GM19238 (cell line): ENCODE data around the gene FBRS.
"Not testable (repeated sequence)": the region's sequence is repeated elsewhere in the genome, so short reads cannot be mapped to it uniquely, and the experiment has no call there.

Source experiments
- DNase-seq: peaks from one replicate; pipeline ENCODE4 v3.0.0; 2011; ENCODE audit warnings: low spot score; ENCODE audit not compliant: insufficient read length

The FBRS gene

GRCh38 chr16:30664616-30665109 lies 6.4 kb downstream of the FBRS start:
- DNase-seq: no peak

GRCh38 chr16:30665155-30665829 lies 7.1 kb downstream of the FBRS start:
- DNase-seq: no peak

DNA sequence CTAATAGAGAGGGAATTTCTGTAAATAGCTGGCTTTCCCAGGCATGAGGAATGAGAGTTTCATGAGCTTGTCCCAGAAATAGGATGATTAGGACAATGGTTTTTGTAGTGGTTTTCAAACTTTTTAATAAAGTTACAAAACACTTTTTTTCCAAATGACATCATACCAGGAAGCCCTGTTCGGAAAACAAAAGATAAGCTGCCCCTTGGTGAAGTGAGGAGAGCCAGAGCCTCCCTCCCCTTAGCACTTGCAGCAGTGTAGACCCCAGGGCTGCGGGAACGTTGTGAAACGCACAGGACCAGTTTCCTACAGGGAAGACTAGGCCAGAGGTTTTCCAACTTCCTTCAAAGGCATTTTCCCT lies 7.6 kb downstream of the FBRS start:
- no peak for DNase-seq

- DNase-seq: no peak
Measured at GRCh38 chr16:30666681-30667080, 8.4 kb downstream of the FBRS start.

DNA sequence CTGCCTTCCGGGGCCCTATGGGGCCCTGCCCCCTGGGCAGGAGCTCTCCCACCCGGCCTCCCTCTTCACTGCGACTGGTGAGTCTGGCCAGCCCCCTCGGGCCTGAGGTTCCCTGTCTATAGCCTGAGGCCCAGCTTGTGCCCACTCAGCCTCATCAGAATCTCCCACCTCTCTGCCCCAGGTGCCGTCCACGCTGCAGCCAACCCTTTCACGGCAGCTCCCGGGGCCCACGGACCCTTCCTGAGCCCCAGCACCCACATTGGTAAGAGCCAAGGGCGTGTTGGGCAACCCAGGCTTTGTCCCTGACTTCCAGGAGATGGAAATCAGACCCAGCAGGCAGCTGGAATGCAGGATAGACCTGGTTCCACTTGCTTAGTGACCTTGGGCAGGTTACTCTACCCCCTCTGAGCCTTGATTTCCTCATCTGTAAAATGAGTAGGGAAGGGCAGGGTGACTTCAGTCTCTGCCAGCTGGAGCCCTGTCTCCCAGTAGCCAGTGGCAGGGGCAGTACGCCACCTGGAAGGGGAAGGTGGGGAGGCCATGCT lies 9.2 kb downstream of the FBRS start:
- no peak for DNase-seq

GRCh38 chr16:30668393-30668792 lies 10.2 kb downstream of the FBRS start:
- no peak for DNase-seq

- no peak for DNase-seq
Measured at GRCh38 chr16:30669026-30669902, 11.0 kb downstream of the FBRS start.

DNA sequence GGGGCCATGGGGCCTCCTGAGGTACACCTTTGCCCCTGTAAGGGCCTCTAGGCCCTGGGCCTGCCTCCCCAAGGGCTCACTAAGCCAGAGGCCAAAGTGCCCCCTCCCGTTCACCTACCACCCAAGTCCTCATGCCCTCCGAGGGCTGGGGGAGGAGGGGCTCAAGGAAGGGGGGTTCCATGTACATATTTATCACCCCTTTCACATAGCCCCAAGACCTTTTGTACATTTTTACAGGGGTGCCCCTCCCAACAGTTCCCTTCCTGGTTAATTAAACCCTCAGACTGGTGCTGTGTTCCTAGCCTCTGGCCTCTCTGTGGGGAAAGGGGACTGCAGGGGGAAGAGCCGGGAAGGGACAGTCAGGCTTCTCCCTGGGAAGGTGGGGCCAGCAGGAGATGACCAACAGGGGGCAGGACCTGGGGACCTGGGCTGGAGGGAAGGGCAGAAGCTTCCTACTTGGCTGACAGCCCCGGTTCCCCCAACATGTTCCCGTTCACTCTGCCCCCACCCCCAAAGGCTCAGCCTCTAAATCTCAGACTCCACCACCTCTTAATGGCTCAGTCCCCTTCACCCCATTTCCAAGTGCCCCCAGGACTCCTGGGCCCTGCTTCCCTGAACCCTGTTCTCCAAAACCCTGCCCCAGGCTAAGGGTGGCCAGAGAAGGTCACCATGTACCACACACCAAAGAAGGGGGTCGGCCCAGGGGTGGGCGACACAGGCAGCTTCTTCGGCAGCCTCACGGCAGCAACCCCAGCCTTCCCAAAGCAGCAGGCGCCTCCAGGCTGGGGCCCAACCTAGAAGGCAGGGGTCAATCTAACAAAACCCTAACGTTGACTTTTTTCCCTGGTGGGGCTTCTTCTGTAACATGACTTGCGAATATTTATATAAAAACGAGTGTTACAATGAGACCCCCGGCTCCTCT lies 11.9 kb downstream of the FBRS start:
- no peak for DNase-seq

DNA sequence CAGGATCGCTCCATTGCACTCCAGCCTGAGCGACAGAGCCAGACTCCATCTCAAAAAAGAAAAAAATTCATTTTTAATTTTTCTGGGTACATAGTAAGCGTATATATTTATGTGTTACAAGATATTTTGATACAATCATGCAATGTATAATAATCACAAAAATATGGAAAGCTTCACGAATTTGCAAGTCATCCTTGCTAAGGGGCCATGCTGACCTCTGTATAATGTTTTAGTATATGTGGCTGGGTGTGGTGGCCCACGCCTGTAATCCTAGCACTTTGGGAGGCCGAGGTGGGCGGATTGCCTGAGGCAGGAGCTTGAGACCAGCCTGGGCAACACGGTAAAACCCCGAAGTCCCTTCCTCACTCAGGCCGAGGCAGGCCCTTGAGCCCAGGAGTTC lies 16.9 kb downstream of the FBRS start:
- DNase-seq: no peak

DNA sequence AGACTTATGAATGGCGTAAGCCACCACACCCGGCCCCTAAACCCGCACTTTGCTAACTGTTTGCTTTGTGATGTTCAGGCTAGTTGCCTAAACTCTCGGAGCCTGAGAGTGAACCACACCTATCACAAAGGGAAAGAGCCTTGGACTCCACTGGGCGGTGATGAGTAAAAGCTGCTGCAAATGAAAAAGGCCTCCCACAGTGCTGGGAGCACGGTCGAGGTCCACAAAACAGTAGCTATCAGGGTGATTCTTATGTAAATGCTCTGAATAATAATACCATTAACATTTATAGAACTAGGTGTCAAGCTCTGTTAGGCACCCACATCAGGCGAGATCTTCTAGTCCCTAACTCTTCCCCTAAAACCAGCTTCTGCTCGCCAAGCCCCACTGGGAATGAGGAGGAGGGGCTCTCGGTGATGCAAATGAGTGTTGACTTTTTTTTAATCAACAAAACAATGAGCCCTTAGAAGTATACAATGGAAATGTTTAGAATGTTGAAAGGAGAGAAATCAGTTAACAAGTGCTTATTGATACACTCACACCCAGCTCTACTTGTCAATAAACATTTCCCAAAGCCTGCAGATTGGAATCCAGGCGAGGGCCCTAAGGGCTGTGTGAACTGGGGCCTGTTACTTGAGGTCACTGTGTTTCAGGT lies 19.8 kb downstream of the FBRS start:
- no peak for DNase-seq

- DNase-seq: no peak
Measured at GRCh38 chr16:30678586-30678970, 20.3 kb downstream of the FBRS start.

GRCh38 chr16:30680326-30680725 lies 22.1 kb downstream of the FBRS start:
- no peak for DNase-seq

GRCh38 chr16:30688701-30689100 lies 30.5 kb downstream of the FBRS start:
- DNase-seq: no peak

DNA sequence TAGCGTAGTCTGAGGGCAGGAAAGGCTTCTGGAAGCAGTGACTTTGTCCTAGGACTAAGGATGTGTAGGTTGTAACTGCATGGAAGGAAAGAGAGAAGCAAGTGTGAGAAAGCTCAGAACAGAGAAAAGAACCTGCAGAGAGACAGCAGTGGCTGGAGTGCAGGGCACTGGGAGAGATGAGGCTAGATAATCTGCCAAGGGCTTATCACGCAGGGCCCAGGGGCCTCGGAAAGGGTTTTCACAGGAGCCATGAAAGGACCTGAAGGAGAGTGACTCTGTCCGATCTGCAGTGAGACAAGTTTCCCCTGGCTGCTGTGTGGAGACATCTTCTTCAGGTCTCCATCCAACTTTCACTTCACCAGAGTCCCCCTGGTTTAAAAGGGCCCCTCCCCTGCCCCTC lies 33.7 kb downstream of the FBRS start:
- no peak for DNase-seq

- no peak for DNase-seq
Measured at GRCh38 chr16:30692396-30693064, 34.3 kb downstream of the FBRS start.

DNA sequence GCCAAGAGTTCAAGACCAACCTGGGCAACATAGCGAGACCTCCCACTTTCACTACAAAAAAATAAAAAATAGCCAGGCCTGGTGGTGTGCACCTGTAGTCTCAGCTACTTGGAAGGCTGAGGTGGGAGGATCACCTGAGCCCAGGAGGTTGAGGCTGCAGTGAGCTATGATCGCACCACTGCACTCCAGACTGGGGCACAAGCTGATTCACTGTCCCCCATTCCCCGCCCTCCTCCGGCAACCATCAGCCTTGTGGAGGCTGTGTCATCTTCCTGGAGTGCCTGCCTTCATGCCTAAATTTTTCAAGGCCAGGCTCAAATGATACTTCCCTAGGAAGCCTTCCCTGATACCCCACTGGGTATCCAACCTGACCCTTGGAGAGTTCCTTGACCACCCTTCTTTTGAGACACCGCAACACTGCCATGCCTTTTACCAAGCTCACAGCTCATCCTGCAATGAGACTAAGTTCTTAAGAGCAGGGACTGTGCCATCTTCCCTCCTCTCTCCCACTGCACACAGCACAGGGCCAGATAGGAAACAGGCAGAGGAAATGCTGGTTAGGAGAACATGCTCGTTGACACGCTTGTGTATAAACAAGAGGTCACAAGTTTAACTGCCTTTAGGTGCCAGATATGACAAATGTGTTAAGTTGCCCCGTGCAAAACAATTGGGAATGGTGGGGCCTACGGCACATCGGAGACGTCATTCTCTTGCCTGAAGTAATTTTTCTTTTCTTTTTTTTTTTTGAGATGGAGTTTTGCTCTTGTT lies 36.9 kb downstream of the FBRS start:
- no peak for DNase-seq

DNA sequence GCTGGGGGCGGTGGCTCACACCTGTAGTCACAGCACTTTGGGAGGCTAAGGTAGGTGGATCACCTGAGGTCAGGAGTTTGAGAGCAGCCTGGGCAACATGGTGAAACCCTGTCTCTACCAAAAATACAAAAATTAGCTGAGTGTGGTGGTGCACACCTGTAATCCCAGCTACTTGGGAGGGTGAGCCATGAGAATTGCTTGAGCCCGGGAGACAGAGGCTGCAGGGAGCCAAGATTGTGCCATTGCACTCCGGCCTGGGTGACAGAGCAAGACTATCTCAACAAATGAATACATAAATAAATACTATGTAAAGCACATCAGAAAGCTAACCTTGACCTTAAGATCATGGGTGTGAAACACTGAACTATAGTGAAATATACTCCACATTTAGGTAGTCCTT lies 38.4 kb downstream of the FBRS start:
- not testable (repeated sequence) for DNase-seq

GRCh38 chr16:30697264-30698138 lies 39.3 kb downstream of the FBRS start:
- DNase-seq: peak; percentile 94
